Activated CD4-positive, alpha-beta T cell treated with anti-CD3 and anti-CD28 coated beads for 24 hours (primary cell): ENCODE results near the gene RAC3.

Source experiments
- DNase-seq, 2 donors: peaks; one replicate each; pipeline ENCODE4 v3.0.0-alpha.2; 2020; ENCODE audit warnings: low read depth in 2 of 2

RAC3 gene

DNA sequence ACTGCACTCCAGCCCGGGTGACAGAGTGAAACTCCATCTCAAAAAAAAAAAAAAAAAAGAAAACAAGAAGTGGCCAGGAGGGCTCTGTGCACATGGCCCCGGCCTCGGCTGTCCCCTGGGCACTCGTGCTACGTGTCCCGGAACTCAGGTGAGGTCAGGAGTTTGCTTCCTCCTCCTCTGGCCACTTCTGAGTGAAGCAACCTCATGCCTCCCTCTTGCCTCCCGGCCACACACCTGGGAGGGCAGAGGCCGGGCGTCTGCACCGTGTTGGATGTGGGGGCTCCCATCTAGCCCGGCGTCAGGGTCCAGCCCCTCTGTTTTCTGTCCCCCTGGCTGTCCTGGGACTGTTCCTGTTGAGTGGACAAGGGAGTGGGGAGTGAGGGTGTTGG, 31.9 kb upstream of the RAC3 start:
- no peak for DNase-seq

DNA sequence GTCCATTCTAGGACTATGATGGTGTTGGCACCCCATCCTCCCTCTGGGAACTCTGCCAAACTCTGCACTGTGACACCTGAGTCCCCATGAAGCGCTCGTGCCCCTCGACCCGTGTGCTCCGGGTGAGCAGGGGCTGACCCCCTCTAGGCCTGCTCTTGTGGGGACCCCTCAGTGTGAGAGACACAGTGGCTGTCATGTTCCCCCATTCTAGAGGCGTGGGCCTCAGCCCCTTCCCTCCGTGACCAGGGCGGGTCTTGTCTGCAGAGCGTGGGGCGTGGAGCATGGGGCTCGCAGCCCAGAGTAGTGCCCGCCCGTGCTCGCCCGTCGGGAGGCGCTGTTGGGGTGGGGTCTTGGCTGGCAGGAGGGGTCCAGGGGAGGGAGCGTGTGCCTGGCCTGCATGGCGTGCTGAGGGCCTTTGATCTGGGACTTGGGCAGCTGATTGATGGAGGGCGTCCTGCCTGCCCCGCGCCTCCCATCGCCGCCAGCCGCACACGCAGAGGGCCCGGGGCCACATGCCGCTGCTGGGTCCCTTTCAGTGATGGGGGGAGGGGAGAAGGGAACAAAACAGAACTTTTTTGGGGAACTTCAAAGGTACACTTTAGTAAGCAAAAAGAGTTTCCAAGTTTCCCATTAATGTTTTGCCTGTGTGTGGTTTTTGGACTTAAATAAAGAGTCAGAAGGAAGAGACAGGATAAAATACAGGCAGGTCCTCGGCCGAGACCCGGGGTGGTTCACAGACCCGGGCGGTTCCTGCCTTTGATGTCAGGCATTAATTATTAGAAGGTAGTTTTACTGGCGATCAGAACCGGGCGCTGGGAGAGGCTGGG, 31.3 kb upstream of the RAC3 start:
- DNase-seq, result no peak

DNA sequence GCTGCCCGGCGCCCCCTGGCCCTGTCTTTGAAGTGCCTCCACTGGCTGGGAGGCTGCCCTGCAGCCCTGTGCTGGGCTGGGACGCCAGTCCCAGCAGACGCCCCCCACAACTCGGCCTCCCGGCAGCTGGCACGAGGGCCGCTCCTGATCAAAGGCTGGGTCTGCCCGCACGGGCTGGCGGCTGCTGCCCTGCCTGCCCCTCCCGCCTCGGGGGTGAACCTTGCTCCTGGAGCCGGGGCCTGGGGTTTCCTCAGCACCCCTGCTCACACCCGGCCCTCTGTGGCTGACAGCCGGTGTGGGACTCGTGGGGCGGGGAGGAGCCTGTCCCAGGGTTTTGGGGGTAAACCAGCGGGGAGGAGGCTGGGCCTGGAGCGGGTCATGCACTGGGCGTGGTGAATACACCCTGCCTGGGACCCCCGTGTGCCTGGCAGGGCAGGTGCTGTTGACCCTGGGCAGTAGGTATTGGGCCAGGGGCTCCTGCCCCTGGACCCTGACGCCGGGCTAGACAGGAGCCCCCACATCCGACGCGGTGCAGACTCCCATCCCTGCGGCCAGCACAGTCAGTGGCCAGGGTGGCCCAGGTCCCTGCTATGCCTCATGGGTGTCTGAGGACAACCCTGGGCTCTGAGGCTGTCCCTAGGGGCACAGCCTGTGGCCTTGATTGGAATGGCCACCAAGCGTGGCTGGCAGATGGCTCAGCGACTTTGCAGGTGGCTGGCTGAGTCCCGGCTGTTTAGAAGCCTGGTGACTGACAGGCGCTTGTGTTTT, 30.5 kb upstream of the RAC3 start:
- DNase-seq, result no peak

DNA sequence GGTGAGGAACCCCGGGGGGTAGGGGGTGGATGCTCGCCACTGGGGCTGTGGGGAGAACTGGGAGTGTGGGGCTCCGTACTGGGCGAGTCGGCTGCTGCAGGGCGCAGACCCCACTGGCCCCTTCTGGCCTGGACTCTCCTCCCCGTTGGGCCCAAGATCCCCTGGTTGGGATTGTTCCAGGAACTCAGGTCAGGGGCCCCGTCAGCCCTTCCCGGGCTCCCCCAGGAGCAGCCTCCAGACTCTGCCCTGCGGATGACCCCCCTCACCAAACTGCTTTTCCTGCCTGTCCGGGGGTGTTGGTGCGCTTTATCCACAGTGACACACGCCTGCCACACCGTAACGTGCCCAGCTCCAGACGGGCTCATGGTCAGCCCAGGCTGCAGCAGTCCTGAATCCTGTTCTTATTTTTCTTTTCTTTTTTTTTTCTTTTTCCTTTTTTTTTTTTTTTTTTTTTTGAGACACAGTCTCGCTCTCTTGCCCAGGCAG, 29.9 kb upstream of the RAC3 start:
- no peak for DNase-seq

DNA sequence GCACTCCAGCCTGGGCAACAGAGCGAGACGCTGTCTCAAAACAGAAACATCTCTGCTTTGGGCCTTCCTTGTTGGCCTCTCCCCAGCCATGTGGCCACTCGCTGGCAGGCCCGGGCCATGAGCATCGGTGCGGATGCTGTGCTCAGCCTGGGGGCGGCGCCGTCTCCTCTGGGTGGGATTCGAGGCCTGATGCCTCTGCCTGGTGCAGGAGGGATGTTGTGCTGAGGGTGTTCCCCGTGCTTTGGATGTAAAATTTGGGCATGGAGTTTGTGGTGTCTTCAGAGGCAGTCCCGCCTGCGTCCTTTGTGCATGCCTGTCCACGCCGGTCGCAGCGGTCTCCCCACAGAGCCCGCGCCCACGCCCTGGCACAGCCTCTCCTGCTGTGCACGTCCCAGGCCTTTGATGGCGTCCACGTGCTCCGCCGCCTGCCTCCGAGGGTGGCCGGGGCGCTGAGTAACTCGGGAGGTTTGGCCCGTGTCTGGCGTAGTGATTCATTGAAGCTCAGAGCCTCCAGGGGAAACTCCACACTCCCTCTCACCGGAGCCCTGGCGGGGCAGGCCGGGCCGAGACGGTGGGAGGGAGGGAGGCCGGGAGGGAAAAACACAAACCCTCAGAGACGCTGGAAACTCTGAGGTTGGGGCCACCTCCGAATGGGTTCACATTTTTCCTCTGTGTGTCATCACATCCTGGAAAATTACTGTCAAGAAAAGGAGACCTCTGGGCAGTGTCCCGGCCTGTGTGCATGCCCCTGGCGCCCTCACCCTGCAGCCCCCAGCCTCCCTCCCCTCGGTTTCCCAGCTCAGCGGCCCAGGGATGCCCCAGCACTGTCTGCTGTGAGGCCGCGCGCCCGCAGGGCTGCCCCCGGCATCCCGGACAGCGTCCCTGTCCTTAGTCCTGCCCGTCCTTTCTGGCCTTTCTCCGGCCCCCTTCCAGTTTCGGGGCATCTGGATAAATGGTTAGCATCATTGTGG, 27.8 kb upstream of the RAC3 start:
- peak in 1 of 2 donors; percentile 21 for DNase-seq

DNA sequence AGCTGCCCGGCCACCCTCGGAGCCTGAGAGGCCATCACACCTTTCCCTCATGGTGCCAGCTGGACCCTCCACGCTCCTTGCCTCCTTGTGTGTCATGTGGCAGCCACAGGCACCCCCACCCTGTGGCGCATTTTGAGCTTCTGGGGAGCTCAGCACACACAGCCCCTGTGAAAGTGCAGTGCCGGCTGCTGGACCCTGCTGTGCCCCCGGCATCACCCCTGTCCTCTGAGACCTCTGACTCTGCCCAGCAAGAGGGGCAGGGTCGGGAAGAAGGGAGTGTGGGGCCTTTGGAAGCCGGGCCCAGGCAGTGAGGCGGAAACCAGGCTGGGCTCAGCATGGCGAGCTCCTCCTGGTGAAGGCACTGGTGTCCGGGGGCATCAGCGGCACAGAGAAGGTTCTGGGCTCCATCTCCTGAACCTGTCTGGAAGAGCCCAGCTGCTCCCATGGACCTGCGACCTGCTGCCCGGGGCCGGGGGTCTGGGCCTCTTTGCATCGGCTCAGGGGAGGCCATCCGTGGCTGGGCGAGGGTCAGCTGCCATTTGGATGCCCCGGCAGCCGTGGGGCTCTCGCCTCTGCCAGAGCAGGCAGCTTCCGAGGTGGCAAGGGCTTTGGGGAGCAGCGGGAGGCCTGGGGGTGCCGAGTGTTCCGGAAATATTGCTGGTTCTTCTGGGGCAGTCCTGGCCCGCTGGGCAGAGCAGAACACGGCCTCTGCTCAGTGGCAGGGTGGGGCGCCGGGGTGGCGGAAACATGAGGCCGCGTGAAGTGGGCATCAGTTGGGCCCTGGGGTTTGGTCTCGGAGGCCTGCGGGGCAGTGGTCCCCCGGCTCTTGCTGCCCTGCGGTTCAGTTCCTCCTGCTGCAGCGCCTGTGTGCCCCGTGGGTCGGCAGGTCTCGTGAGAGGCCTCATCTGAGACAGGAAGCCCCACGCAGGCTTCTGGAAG, 26.7 kb upstream of the RAC3 start:
- DNase-seq, result no peak

DNA sequence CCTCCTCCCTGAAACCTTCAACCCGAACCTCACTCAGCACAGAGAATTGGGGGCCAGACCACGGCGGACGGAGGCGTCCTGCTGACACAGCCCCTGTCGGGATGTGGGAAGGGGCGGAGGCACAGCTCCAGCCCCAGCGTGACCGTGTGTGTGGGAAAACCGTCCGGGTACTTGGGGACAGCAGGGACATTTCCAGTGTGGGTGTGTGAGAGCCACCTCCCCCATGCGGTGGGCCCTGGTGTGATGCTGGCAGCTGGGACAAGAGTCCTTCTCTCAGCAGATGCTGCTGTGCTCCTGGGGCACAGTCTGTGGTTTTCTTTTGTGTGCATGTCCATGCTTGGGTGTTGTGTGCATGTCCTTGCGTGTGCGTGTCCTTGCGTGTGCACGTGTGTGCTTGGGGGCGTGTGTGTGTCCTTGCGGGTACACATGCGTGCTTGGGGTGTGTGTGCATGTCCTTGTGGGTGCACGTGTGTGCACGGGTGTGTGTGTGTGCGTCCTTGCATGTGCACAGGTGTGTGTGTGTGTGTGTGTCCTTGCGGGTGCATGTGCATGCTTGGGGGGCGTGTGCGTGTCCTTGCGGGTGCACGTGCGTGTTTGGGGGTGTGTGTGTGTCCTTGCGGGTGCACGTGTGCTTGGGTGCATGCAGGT, 25.7 kb upstream of the RAC3 start:
- no peak for DNase-seq

DNA sequence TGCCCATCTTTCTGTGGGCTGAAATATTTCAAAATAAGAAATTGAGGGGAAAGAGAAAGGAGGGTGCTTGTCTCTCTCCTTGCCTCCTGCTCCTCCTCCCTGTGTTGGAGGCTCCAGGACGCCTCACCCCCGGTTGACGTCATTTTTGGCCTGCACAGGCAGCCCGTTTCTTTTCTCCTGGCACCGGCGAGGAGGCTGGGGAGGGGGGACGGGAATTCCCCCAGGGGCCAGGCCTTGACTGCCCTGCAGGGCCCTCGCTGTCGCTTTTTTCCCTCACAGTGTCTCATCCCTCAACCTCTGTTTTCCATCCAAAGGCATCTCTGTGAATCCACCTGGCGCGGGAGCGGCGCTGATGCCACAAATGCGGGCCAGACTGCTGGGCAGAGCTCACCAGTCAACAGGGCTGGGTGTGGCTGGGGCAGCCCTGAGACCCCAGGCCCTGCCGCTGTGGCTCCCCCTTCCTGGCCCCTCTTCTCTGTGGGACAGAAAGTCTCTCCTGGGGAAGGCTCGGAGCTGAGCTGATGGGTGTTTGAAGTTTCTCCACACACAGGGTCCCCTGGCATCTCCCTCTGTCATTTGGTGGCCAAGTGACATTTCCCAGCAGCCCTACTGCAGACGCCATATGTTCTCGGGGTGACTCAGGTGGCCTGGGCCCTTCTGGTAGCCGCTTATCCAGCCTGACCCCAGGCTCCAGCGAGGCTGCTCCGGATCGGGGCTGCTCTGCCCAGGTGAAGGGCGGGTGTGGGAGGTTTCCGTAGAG, 24.8 kb upstream of the RAC3 start:
- no peak for DNase-seq

DNA sequence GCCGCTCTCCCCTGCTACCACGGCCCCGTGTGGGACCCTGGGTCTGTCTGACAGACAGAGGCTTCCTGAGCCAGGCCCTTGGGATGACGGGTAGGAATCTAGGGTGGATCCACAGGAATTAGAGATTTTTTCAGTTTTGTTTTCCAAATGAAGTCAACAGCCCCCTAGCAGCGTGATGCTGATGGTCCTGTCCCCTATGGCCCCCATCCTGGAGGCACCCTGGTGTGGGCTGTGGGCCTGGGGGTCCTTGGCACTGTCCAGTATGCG, 24.3 kb upstream of the RAC3 start:
- DNase-seq, result no peak

DNA sequence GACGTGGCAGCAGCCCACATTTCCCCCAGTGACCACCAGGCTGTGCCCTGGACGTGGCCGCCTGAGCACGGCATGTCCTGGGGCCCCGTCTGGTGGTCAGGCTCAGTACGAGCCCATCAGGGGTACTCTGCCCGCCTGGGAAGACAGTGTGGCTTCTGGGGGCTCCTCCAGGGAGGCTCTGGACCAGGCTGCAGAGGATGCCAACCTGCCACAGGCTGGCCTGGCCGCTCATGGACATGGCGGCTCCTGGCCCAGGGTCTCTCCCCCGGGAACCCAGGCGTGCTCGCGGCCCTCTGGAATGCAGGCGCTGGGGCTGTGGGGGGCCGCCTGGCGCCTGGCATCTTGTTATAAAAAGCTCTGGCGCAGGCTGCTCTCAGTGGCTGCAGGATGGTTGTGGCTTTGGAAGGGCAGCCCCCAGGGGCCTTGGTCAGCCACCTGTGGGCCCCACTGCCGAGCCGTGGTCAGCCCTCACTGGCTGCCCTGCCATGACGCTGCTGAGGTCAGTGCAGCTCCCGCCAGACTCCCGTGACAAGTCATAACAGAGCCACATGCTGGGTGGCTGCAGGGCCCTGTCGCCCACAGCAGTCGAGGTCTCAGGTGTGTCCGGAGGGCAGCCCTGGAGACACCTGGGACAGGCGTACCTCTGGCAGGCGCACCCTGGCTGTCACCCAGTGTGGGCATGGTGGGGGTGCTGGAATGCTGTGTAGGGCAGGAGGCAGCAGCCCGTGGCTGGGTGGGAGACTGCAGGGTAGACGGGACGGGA, 23.8 kb upstream of the RAC3 start:
- no peak for DNase-seq

DNA sequence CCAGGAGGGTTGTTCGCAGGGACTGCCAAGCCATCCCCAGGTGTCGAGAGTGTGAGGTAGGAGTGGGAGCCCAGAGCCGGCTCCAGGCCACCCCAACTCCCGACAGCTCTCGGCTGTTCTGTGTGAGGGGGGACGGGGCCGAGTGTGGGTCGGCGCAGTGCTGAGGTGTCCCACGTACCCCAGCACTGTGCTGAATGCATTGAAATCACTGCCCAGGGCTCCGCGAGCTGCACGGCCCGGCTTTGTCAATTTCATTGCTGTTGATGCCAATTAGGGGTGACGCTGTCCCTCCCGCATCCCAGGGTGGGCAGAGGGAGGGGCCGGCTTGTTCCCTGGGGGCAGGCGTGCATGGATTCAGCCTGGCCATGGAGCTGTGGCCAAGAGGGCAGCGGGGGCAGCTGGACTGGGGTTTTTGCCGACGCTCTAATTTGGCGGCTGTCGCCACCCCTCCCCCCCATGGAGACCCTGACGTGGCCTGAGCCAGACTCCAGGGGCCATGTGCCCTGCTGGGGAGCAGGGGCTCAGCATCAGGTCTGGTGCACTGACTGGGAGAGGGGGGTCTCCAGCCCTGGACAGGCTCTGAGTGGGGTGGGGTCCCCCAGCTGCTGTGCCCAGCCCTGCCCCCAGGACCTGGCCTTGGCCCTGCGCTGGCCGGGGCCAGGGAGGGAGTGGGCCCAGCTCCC, 23.1 kb upstream of the RAC3 start:
- no peak for DNase-seq

DNA sequence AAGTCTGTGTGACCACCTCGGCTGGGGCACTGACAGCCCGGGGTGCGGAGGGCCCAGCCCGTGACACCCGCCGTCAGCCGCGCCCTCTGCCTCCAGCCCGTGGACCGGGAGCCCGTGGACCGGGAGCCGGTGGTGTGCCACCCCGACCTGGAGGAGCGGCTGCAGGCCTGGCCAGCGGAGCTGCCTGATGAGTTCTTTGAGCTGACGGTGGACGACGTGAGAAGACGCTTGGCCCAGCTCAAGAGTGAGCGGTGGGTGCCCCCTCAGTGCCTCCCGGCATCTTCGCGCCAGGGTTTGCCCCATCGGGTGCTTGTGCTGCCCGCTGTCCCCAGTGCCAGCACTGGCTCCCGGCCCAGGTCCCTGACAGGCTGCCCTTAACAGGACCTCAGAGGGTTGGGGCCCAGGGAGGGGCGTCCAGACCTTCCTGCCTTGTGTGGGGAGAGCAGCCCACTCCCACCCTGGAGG, 22.5 kb upstream of the RAC3 start:
- no peak for DNase-seq

DNA sequence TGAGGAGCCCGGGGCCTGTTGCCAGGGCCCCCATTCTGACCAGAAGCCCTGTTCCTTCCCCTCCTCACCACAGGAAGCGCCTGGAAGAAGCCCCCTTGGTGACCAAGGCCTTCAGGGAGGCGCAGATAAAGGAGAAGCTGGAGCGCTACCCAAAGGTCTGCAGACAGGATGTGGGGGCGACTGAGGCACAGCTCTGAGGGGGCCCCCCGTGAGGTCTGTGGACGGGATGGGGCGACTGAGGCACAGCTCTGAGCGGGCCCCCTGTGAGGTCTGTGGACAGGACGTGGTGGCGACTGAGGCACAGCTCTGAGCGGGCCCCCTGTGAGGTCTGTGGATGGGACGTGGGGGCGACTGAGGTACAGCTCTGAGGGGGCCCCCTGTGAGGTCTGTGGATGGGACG, 22.1 kb upstream of the RAC3 start:
- DNase-seq, result no peak

DNA sequence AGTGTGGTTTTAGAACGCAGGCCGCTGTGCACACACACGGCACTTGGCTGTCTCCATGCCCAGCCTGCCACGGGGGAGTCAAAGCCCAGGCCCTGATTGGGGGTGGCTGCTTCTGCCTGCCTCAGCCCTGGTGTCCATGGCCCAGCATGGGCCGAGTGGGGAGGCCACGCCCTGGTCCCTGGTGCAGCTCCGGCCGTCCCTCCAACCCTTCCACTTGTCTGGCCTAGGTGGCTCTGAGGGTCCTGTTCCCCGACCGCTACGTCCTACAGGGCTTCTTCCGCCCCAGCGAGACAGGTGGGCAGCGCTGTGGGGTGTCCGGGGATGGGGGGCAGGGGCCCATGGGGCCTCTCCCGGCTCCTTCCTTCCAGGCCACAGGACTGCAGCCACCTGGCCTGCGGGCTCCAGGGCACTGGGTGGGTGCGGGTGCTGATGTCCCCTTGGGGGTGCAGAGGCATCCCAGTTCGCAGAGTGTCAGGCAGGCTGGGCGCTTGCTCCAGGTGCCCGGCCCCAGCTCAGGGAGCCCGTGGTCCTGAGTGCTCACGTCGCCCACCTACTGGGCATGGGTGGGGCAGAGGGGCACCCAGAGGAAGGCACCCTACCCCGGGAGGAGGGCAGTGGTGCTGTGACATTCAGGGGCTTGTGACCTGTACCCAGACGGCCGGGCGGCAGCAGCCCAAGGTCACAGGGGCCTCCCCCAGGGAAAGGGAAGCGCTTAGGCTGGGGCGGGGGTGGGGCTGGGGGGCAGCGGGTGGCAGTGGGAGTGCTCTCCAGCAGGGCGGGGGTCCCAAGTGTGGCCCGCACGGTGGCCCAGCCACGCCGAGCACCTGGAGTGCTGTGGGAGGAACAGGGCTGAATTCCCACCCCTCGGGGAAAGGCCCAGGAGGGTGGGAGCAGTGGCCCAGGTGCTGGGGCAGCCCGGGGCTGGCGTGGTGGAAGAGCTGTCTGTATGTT, 20.6 kb upstream of the RAC3 start:
- DNase-seq, result no peak

DNA sequence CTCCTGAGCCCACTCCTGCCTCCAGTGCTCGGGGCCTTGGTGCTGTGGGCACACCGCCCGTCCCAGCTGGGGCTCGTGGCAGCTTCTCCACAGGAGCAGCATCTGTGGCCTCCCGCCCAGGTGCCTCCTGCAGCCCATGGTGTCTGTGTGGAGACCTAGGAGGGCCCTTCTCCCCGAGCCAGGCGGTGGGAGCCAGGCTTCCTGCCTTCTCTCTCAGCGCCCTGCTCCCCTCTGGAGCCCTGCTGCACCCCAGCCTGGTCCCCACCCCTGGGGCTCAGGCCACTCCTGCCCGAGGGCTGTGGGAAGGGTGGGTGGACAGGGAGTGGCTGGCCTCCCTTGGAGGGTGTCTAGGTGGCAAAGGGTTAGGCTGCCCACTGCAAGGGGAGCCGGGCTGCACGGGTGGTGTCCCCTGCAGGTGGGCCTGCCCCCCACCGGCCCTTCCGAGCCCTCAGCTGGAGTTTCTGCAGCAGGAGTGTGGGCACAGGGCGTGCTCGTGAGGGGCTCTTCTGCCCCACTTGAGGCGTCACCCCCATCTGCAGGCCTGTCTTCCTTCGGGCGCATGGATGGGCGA, 19.8 kb upstream of the RAC3 start:
- DNase-seq, result no peak

DNA sequence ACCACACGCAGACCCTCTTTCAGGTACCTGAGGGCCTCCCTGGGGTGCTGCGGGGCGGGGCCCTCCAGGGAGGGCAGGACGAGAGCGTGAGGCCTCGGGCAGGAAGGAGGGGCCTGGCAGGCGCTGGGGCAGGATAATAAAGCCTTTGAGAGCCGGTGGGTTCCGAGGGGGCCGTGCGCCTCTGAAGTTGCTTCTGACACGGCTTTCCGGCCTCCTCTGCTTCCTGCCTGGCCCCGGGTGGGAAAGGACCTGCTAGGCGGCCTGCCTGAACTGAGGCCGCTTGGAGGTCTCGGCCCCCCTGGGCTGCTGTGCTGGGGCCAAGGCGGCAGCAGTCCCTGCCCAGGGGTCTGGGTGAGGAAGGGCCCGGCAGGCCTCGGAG, 19.2 kb upstream of the RAC3 start:
- no peak for DNase-seq
